Brain microvascular endothelial cell (primary cell): ENCODE data around the gene COL12A1.

ENCODE experiments used
- DNase-seq: peaks from one replicate; pipeline ENCODE4 v3.0.0-alpha.2; 2020
- H3K27ac ChIP-seq: fragments of 250-450 bp; sonication (Bioruptor Pico); 2 replicates; pipeline ENCODE4 v1.5.1; 2020; ENCODE audit warnings: mild to moderate bottlenecking, moderate library complexity
- H3K27me3 ChIP-seq: fragments of 250-450 bp; sonication (Bioruptor Pico); replicated peaks from 2 replicates; pipeline ENCODE4 v1.5.1; 2020; ENCODE audit warnings: mild to moderate bottlenecking
- H3K36me3 ChIP-seq: fragments of 250-450 bp; sonication (Bioruptor Pico); replicated peaks from 2 replicates; pipeline ENCODE4 v1.5.1; 2020; ENCODE audit warnings: mild to moderate bottlenecking
- H3K4me3 ChIP-seq: 2 replicates; pipeline ENCODE4 v1.5.1; 2011; ENCODE audit warnings: low read depth, mild to moderate bottlenecking, control low read depth, low read length, moderate library complexity
- CTCF ChIP-seq: IDR thresholded peaks from 2 replicates; pipeline ENCODE4 v1.5.1; 2011; ENCODE audit warnings: low read depth, mild to moderate bottlenecking, moderate library complexity, low read length, control low read depth, inconsistent platforms; ENCODE audit errors: missing control alignments
- in situ Hi-C: cut with HindIII; loops from 2 replicates; pipeline ENCODE4 v1.10.0; 2017; ENCODE audit warnings: low sequenced_read_pairs, low pct_ligation_motif_present

The COL12A1 gene

GRCh38 chr6:75108333-75108974 is 97.4 kb downstream of the COL12A1 start:
- Histone ChIP-seq H3K36me3 (peaks cover 6% of the 10 kb centered on the region), H3K27me3 (no peaks in the 10 kb centered on the region), H3K4me3 (no peak overlapping the region), H3K27ac (no peak overlapping the region)
- no peak for DNase-seq
- in situ Hi-C loops: no loop called here
- TF ChIP-seq CTCF: no peak

DNA sequence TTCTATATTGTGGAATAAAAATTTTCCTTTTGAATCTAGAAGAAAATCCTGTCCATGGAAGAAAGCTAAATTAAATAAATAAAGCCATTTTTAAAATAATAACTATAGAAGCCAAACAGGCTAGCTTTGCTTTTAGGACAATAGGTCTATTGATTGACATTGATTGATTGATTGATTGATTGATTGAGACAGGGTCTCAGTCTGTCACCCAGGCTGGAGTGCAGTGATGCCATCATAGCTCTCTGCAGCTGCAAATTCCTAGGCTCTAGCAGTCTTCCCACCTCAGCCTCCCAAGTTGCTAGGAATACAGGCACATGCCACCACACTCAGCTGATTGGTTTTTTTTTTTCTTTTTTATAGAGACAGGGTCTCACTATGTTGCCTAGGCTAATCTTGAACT is 97.9 kb downstream of the COL12A1 start:
- Histone ChIP-seq H3K27ac (no peak overlapping the region), H3K36me3 (peaks cover 6% of the 10 kb centered on the region), H3K27me3 (no peaks in the 10 kb centered on the region), H3K4me3 (no peak overlapping the region)
- no peak for DNase-seq
- in situ Hi-C loops: no loop called here
- no peak for TF ChIP-seq CTCF

- H3K4me3 ChIP-seq: no peak overlapping the region
- no peak for TF ChIP-seq CTCF
- in situ Hi-C loops: no loop called here
- DNase-seq: no peak
- no peak overlapping the region for H3K27ac ChIP-seq
- peaks cover 6% of the 10 kb centered on the region for H3K36me3 ChIP-seq
- no peaks in the 10 kb centered on the region for H3K27me3 ChIP-seq
Measured at GRCh38 chr6:75106426-75106825, 99.4 kb downstream of the COL12A1 start.

- Histone ChIP-seq H3K27ac (peak overlapping the region; percentile 91), H3K4me3 (no peak overlapping the region), H3K27me3 (no peaks in the 10 kb centered on the region), H3K36me3 (peaks cover 12% of the 10 kb centered on the region)
- TF ChIP-seq CTCF: no peak
- in situ Hi-C loops: no loop called here
- no peak for DNase-seq
Measured at GRCh38 chr6:75103431-75103830, 102.4 kb downstream of the COL12A1 start.

- Histone ChIP-seq H3K27ac (peak overlapping the region; percentile 91), H3K27me3 (no peaks in the 10 kb centered on the region), H3K36me3 (peaks cover 12% of the 10 kb centered on the region), H3K4me3 (no peak overlapping the region)
- no peak for TF ChIP-seq CTCF
- no peak for DNase-seq
- in situ Hi-C loops: no loop called here
Measured at GRCh38 chr6:75102301-75102700, 103.6 kb downstream of the COL12A1 start.

- no peak overlapping the region for H3K4me3 ChIP-seq
- peak overlapping the region; percentile 91 for H3K27ac ChIP-seq
- TF ChIP-seq CTCF: no peak
- no peaks in the 10 kb centered on the region for H3K27me3 ChIP-seq
- in situ Hi-C loops: no loop called here
- peak; percentile 87 for DNase-seq
- H3K36me3 ChIP-seq: peaks cover 12% of the 10 kb centered on the region
Measured at GRCh38 chr6:75101896-75102295, 104.0 kb downstream of the COL12A1 start.
